GM21737 (cell line): ENCODE data around the gene NVL.
A peak's percentile ranks its signal among the peaks of the same experiment; 100 is the strongest.
"Not testable (repeated sequence)": the region's sequence is repeated elsewhere in the genome, so short reads cannot be mapped to it uniquely, and the experiment has no call there.

Experiments
- ATAC-seq: cut with Tn5 transposase; IDR thresholded peaks from one replicate; pipeline ENCODE4 v1.9.1; 2021; ENCODE audit warnings: mild to moderate bottlenecking, moderate library complexity; ENCODE audit not compliant: unreplicated experiment

Gene NVL

GRCh38 chr1:224329842-224330753 lies at the start of gene NVL:
NVL (minus strand) TSS chr1:224330172; CDS start chr1:224330127, 45 bp downstream.
- peak; percentile 85 for ATAC-seq

GRCh38 chr1:224378855-224379631 lies 49.1 kb upstream of the NVL start:
- peak; percentile 42 for ATAC-seq

GRCh38 chr1:224377676-224378006 lies 47.7 kb upstream of the NVL start:
- ATAC-seq: peak; percentile 54

GRCh38 chr1:224375059-224375458 lies 45.1 kb upstream of the NVL start:
- ATAC-seq: no peak

- ATAC-seq: no peak
These were observed 43.1 kb upstream of the NVL start for GRCh38 chr1:224373008-224373590.

- no peak for ATAC-seq
These were observed 38.4 kb upstream of the NVL start for GRCh38 chr1:224368409-224368808.

GRCh38 chr1:224359207-224359606 lies 29.2 kb upstream of the NVL start:
- ATAC-seq: no peak

- no peak for ATAC-seq
These were observed 28.3 kb upstream of the NVL start for GRCh38 chr1:224358237-224358636.

- no peak for ATAC-seq
These were observed 27.7 kb upstream of the NVL start for GRCh38 chr1:224357626-224358124.

- ATAC-seq: peak; percentile 98
These were observed 27.0 kb upstream of the NVL start, which contains the start of gene CNIH4 for GRCh38 chr1:224356685-224357625. CNIH4 (plus strand) TSS chr1:224356879; CDS start chr1:224356925, 46 bp downstream.

GRCh38 chr1:224353975-224354925 lies 24.3 kb upstream of the NVL start:
- no peak for ATAC-seq

GRCh38 chr1:224352436-224353085 lies 22.6 kb upstream of the NVL start:
- ATAC-seq: not testable (repeated sequence)

GRCh38 chr1:224349716-224350115 lies 19.7 kb upstream of the NVL start:
- ATAC-seq: not testable (repeated sequence)

- ATAC-seq: no peak
These were observed 18.2 kb upstream of the NVL start for GRCh38 chr1:224348137-224348536.

- ATAC-seq: no peak
These were observed 13.7 kb upstream of the NVL start for GRCh38 chr1:224343679-224344078.

GRCh38 chr1:224340453-224341384 lies 10.7 kb upstream of the NVL start:
- peak; percentile 83 for ATAC-seq

- no peak for ATAC-seq
These were observed 9.6 kb upstream of the NVL start for GRCh38 chr1:224339442-224340033.
